ENCODE results near the gene SIGLEC14. TPM values are rescaled to one million over a fixed set of nuclear protein-coding genes. Genes with fewer than 3 reads are reported as not detected.

SIGLEC14 gene
- total RNA-seq, 1 experiment from 2014 or later = not detected

DNA sequence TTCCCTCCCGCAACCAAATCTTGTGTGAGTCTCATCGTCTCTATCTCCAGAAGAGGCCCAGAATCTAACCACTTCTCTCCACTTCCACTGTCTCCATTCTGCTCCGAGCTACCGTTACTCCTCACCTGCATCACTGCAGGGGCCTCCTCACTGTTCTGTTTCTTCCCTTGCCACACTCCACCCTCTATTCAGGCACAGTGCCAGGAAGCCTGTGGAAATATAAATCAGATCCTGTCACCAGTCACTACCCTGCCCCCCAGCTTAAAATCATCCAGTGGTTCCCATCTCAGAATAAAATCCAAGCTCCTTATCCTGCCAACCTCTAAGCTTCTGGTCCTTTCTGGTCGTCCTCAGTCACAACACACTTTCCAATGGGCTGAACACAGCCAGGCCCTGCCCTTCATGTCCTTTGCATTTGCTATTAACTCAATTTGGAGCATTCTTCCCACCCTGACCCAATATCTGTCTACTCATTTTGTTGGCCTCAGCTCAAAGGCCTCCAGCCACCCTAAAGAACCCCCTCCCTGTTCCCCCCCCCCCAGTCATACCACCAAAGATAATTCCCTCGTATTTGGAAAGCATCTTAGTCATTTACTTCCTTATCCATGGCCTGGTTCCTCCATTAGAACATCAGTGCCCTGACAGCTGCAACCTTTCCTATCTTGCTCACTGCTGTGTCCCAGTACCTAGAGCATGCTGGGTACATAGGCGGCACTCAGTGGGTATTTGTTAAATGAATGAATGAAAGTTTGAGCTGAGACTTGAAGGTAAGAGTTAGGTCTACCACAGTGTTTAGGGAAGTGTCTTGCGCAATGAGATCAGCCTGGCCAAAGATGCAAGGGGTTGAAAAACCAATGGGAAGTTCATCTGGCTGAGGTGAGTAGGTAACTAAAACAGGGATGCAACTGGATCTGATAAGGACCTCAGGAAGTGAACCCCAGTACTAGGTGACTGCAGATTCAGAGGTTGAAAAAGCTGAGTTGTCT lies 51.1 kb downstream of the SIGLEC14 start:
- in situ Hi-C loops (cut with HindIII; ENCODE audit: low pct_unique_long_range_greater_than_20kb, low sequenced_read_pairs) = no loop called here
- DNase-seq (ENCODE audit: low read depth, low spot score) = no peak

GRCh38 chr19:51594774-51595109 lies 51.9 kb downstream of the SIGLEC14 start:
- in situ Hi-C loops (cut with HindIII; ENCODE audit: low pct_unique_long_range_greater_than_20kb, low sequenced_read_pairs) = no loop called here
- no peak for DNase-seq (ENCODE audit: low read depth, low spot score)

- in situ Hi-C loops (cut with HindIII; ENCODE audit: low pct_unique_long_range_greater_than_20kb, low sequenced_read_pairs) = no loop called here
- DNase-seq (ENCODE audit: low read depth, low spot score) = peak; percentile 95
These were observed 52.5 kb downstream of the SIGLEC14 start for GRCh38 chr19:51593969-51594773.

- in situ Hi-C loops (cut with HindIII; ENCODE audit: low pct_unique_long_range_greater_than_20kb, low sequenced_read_pairs) = no loop called here
- no peak for DNase-seq (ENCODE audit: low read depth, low spot score)
These were observed 53.3 kb downstream of the SIGLEC14 start for GRCh38 chr19:51593138-51593890.

Small RNAs within 50 kb of the gene (small RNA-seq; reads per million reads assigned to genes)
- gene AC018755.2 = 0 reads per million in 2 experiments
- 0 reads per million in 2 experiments for gene MIR125A
- 0 to 0.24 reads per million in 2 experiments for gene MIR99B
- gene MIRLET7E = 0 reads per million in 2 experiments

Other genes with a start within 250 kb of the SIGLEC14 start
- not detected in 2 replicates for gene SIGLEC10, start 229.2 kb downstream of the SIGLEC14 start, total RNA-seq (2014; rRNA removed; shearing (Covaris generic))
- not detected in 2 replicates for gene SIGLEC8, start 188.4 kb downstream of the SIGLEC14 start, total RNA-seq (2014; rRNA removed; shearing (Covaris generic))
- not detected in 2 replicates for gene CEACAM18, start 168.3 kb downstream of the SIGLEC14 start, total RNA-seq (2014; rRNA removed; shearing (Covaris generic))
- gene SIGLEC12, start 145.0 kb downstream of the SIGLEC14 start, total RNA-seq (2014; rRNA removed; shearing (Covaris generic)) = not detected in 2 replicates
- not detected in 2 replicates for gene SIGLEC6, start 115.2 kb downstream of the SIGLEC14 start, total RNA-seq (2014; rRNA removed; shearing (Covaris generic))
- 3.0 and 4.7 TPM in 2 replicates for gene ZNF175, start 75.5 kb downstream of the SIGLEC14 start, total RNA-seq (2014; rRNA removed; shearing (Covaris generic))
- gene SIGLEC5, start 16.4 kb downstream of the SIGLEC14 start, total RNA-seq (2014; rRNA removed; shearing (Covaris generic)) = not detected in 2 replicates
- gene SPACA6, start 46.5 kb upstream of the SIGLEC14 start, total RNA-seq (2014; rRNA removed; shearing (Covaris generic)) = 2.0 and 3.5 TPM in 2 replicates
- gene HAS1, start 77.2 kb upstream of the SIGLEC14 start, total RNA-seq (2014; rRNA removed; shearing (Covaris generic)) = not detected in 2 replicates
- not detected in 2 replicates for gene FPR1, start 105.1 kb upstream of the SIGLEC14 start, total RNA-seq (2014; rRNA removed; shearing (Covaris generic))
- gene FPR2, start 114.4 kb upstream of the SIGLEC14 start, total RNA-seq (2014; rRNA removed; shearing (Covaris generic)) = not detected in 2 replicates
- not detected in 2 replicates for gene FPR3, start 148.3 kb upstream of the SIGLEC14 start, total RNA-seq (2014; rRNA removed; shearing (Covaris generic))
- 5.7 and 6.2 TPM in 2 replicates for gene ZNF577, start 241.1 kb upstream of the SIGLEC14 start, total RNA-seq (2014; rRNA removed; shearing (Covaris generic))

All from SK-MEL-5 (cell line).